PC-3 (cell line): ENCODE results near the gene GINS2. TPM values are rescaled to one million over a fixed set of nuclear protein-coding genes. Genes with fewer than 3 reads are reported as not detected.

Source experiments
- ATAC-seq: fragments of 200-7000 bp; cut with Tn5 transposase; 2 replicates; pipeline ENCODE4 v1.9.1; 2020; ENCODE audit warnings: mild to moderate bottlenecking, moderate library complexity
- BruUV-seq: library from RNA; stranded (reverse); fragments of 400-500 nt; replicated peaks from 2 replicates; lab custom pipeline; 2021; lab: Mats Ljungman, UMichigan
- CTCF ChIA-PET: fragments of 300-600 bp; sonication (Branson Sonifier 250); formaldehyde crosslinking; loops from one replicate; lab custom pipeline; 2022; ENCODE audit warnings: antibody characterized with exemption; lab: Charles Lee
- POLR2A ChIA-PET: fragments of 300-600 bp; sonication (Branson Sonifier 250); formaldehyde crosslinking; loops from one replicate; lab custom pipeline; 2022; ENCODE audit warnings: antibody characterized with exemption; ENCODE audit not compliant: unreplicated experiment; lab: Charles Lee
- DNase-seq: peaks from one replicate; pipeline ENCODE4 v3.0.0-alpha.2; 2015
- H2AFZ ChIP-seq: fragments of 300-600 bp; sonication (generic); 2 replicates; pipeline ENCODE4 v1.6.0; 2016; ENCODE audit warnings: antibody characterized with exemption, low read length
- H3F3A ChIP-seq: fragments of 300-600 bp; sonication (generic); one replicate; pipeline ENCODE4 v1.6.0; 2017; ENCODE audit warnings: antibody characterized with exemption, low read length, control low read depth, mild to moderate bottlenecking; ENCODE audit not compliant: unreplicated experiment
- H3K27ac ChIP-seq: fragments of 300-600 bp; sonication (generic); 2 replicates; pipeline ENCODE4 v1.5.1; 2016; ENCODE audit warnings: mild to moderate bottlenecking, low read length
- H3K27me3 ChIP-seq: fragments of 300-600 bp; sonication (generic); 2 replicates; pipeline ENCODE4 v1.6.1; 2016; ENCODE audit warnings: low read length, mixed read lengths
- H3K36me3 ChIP-seq: fragments of 300-600 bp; sonication (generic); 2 replicates; pipeline ENCODE4 v1.6.1; 2016; ENCODE audit warnings: low read depth, mixed run types, low read length, mixed read lengths
- H3K4me1 ChIP-seq: fragments of 300-600 bp; sonication (generic); 2 replicates; pipeline ENCODE4 v1.5.1; 2016; ENCODE audit warnings: low read length; ENCODE audit not compliant: insufficient read depth
- H3K4me2 ChIP-seq: fragments of 300-600 bp; sonication (generic); 2 replicates; pipeline ENCODE4 v1.6.0; 2016; ENCODE audit warnings: low read length
- H3K4me3 ChIP-seq: fragments of 300-600 bp; sonication (generic); 2 replicates; pipeline ENCODE4 v1.5.1; 2016; ENCODE audit warnings: mild to moderate bottlenecking, low read length, mixed read lengths
- H3K79me2 ChIP-seq: fragments of 300-600 bp; sonication (generic); 2 replicates; pipeline ENCODE4 v1.6.1; 2017; ENCODE audit warnings: low read length, mixed read lengths
- H3K9ac ChIP-seq: fragments of 300-600 bp; sonication (generic); 2 replicates; pipeline ENCODE4 v1.6.0; 2016; ENCODE audit warnings: mild to moderate bottlenecking, low read length
- H3K9me2 ChIP-seq: fragments of 300-600 bp; sonication (generic); replicated peaks from 2 replicates; pipeline ENCODE4 v1.6.1; 2016; ENCODE audit warnings: mixed run types, low read length, mixed read lengths
- H3K9me3 ChIP-seq: fragments of 300-600 bp; sonication (generic); 2 replicates; pipeline ENCODE4 v1.6.1; 2016; ENCODE audit warnings: low read length, mixed read lengths
- H4K20me1 ChIP-seq: fragments of 300-600 bp; sonication (generic); 2 replicates; pipeline ENCODE4 v1.6.1; 2016; ENCODE audit warnings: low read length, mixed read lengths
- EZH2 ChIP-seq: fragments of 300-600 bp; sonication (generic); IDR thresholded peaks from one replicate; pipeline ENCODE4 v1.6.1; 2017; ENCODE audit warnings: antibody characterized with exemption, mild to moderate bottlenecking, low read length; ENCODE audit not compliant: unreplicated experiment
- EZH2phosphoT487 ChIP-seq: fragments of 300-600 bp; sonication (generic); IDR thresholded peaks from 2 replicates; pipeline ENCODE4 v1.6.1; 2018; ENCODE audit warnings: mild to moderate bottlenecking, antibody characterized with exemption, low read length, borderline replicate concordance
- intact Hi-C: fragments of 100-400 bp; cut with micrococcal nuclease; formaldehyde crosslinking; loops from 2 replicates; pipeline ENCODE4 v1.9.0; 2023
- total RNA-seq: library from RNA; depleted of rRNA; stranded (reverse); fragments of >200 nt; gene quantifications from 2 replicates; pipeline ENCODE4 v1.2.3, GENCODE V29; 2014
- TF ChIP-seq, protein P1 (sequence below): fragments of 300-600 bp; sonication (generic); conservative IDR thresholded peaks from 2 replicates; pipeline ENCODE4 v1.5.1; 2017; ENCODE audit warnings: antibody characterized with exemption, low read depth, mild to moderate bottlenecking, low read length

Gene GINS2
- total RNA-seq, 1 experiment from 2014 or later = 28.7 TPM

GRCh38 chr16:85715169-85716021, 26.6 kb upstream of the GINS2 start:
- Histone ChIP-seq H4K20me1 (no peaks in the 10 kb centered on the region), H3K27me3 (no peaks in the 10 kb centered on the region), H3F3A (no peaks in the 10 kb centered on the region), H3K9me2 (no peaks in the 10 kb centered on the region), H3K4me2 (no peak overlapping the region), H3K36me3 (peaks cover 14% of the 10 kb centered on the region; the same call in 1 of the 2 replicates), H3K27ac (no peak overlapping the region), H3K4me1 (peaks cover 10% of the 10 kb centered on the region), H3K9ac (no peak overlapping the region), H3K9me3 (no peaks in the 10 kb centered on the region), H3K4me3 (no peak overlapping the region), H2AFZ (no peak overlapping the region), H3K79me2 (no peaks in the 10 kb centered on the region)
- BruUV-seq = no TSS peak
- ATAC-seq = no peak
- intact Hi-C loops = no loop called here
- CTCF ChIA-PET = no interaction called here
- POLR2A ChIA-PET = no interaction called here
- no peak for DNase-seq
- TF ChIP-seq EZH2 (no peak), EZH2phosphoT487 (no peak)
- TF ChIP-seq, protein P1, sequence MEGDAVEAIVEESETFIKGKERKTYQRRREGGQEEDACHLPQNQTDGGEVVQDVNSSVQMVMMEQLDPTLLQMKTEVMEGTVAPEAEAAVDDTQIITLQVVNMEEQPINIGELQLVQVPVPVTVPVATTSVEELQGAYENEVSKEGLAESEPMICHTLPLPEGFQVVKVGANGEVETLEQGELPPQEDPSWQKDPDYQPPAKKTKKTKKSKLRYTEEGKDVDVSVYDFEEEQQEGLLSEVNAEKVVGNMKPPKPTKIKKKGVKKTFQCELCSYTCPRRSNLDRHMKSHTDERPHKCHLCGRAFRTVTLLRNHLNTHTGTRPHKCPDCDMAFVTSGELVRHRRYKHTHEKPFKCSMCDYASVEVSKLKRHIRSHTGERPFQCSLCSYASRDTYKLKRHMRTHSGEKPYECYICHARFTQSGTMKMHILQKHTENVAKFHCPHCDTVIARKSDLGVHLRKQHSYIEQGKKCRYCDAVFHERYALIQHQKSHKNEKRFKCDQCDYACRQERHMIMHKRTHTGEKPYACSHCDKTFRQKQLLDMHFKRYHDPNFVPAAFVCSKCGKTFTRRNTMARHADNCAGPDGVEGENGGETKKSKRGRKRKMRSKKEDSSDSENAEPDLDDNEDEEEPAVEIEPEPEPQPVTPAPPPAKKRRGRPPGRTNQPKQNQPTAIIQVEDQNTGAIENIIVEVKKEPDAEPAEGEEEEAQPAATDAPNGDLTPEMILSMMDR = no peak

DNA sequence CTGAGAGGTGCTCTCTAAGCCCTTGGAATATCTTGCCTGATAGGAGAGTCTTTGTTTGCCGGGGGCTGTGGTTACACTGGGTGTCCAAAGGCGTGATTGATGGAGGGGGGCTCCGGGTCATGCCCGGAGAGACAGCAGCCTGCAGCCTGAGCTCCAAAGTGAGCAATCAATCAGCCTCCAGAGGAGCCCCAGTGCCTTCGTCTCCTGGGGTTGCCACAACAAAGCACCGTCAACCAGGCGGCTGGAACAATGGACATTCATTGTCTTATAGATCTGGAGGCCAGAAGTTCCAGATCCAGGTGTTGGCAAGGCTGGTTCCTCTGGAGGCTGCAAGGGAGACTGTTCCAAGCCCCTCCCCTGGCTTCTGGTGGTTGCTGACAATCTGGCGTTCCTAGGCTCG, 24.0 kb upstream of the GINS2 start:
- H3K79me2 ChIP-seq = no peaks in the 10 kb centered on the region
- H3F3A ChIP-seq = no peaks in the 10 kb centered on the region
- H3K9me2 ChIP-seq = no peaks in the 10 kb centered on the region
- H3K4me1 ChIP-seq = no peaks in the 10 kb centered on the region
- no peak overlapping the region for H3K9ac ChIP-seq
- H4K20me1 ChIP-seq = no peaks in the 10 kb centered on the region
- no peaks in the 10 kb centered on the region for H3K27me3 ChIP-seq
- H3K9me3 ChIP-seq = no peaks in the 10 kb centered on the region
- no peak overlapping the region for H3K4me2 ChIP-seq
- ChIA-PET POLR2A (no interaction called here), CTCF (no interaction called here)
- peaks cover 14% of the 10 kb centered on the region; the same call in 1 of the 2 replicates for H3K36me3 ChIP-seq
- DNase-seq (no peak), ATAC-seq (no peak)
- H2AFZ ChIP-seq = no peak overlapping the region
- no peak overlapping the region for H3K4me3 ChIP-seq
- intact Hi-C loops = no loop called here
- no peak overlapping the region for H3K27ac ChIP-seq
- TF ChIP-seq EZH2 (no peak), EZH2phosphoT487 (no peak)
- TF ChIP-seq, protein P1 = no peak
- no TSS peak for BruUV-seq

DNA sequence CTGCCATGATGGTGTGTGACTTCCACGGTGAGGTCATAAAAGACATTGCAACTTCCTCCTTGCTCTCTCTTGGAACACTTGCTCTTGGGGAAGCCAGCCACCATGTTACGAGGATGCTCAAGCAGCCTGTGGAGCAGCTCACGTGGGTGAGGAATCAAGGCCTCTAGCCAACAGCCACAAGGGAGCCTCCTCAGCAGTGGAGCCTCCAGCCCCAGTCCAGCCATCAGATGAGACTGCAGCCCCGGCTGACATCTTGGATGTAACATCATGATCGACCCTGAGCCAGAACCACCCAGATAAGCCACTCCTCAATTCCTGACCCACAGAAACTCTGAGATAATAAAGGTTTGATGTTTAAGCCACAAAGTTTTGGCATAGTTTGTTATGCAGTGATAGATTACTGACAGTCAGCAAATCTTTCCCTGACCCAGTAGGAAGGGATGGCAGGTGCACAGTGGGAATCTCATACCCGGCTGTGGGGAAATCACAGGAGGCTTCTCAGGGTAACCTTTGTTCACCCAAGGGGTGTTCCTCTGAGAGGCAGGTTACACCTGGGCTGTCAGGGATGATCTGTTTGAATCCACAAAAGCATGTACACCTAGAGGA, 23.3 kb upstream of the GINS2 start:
- no peak overlapping the region for H3K4me2 ChIP-seq
- H3K4me1 ChIP-seq = no peaks in the 10 kb centered on the region
- H3K36me3 ChIP-seq = peaks cover 14% of the 10 kb centered on the region; the same call in 1 of the 2 replicates
- ChIA-PET CTCF (no interaction called here), POLR2A (no interaction called here)
- no peaks in the 10 kb centered on the region for H3F3A ChIP-seq
- TF ChIP-seq EZH2phosphoT487 (no peak), EZH2 (no peak)
- TF ChIP-seq, protein P1 = no peak
- intact Hi-C loops = no loop called here
- ATAC-seq (no peak), DNase-seq (no peak)
- H3K9me3 ChIP-seq = no peaks in the 10 kb centered on the region
- no TSS peak for BruUV-seq
- H4K20me1 ChIP-seq = no peaks in the 10 kb centered on the region
- H2AFZ ChIP-seq = no peak overlapping the region
- H3K9ac ChIP-seq = no peak overlapping the region
- no peaks in the 10 kb centered on the region for H3K9me2 ChIP-seq
- no peak overlapping the region for H3K27ac ChIP-seq
- no peaks in the 10 kb centered on the region for H3K27me3 ChIP-seq
- no peak overlapping the region for H3K4me3 ChIP-seq
- H3K79me2 ChIP-seq = no peaks in the 10 kb centered on the region
